CD4-positive, alpha-beta T cell treated with Interleukin-17A for 1 hour (primary cell): ENCODE measurements around the gene BEX1.
"Not testable (repeated sequence)": the region's sequence is repeated elsewhere in the genome, so short reads cannot be mapped to it uniquely, and the experiment has no call there.

Experiments used
- DNase-seq: peaks from one replicate; pipeline ENCODE4 v3.0.0-alpha.2; 2020

The BEX1 gene

DNA sequence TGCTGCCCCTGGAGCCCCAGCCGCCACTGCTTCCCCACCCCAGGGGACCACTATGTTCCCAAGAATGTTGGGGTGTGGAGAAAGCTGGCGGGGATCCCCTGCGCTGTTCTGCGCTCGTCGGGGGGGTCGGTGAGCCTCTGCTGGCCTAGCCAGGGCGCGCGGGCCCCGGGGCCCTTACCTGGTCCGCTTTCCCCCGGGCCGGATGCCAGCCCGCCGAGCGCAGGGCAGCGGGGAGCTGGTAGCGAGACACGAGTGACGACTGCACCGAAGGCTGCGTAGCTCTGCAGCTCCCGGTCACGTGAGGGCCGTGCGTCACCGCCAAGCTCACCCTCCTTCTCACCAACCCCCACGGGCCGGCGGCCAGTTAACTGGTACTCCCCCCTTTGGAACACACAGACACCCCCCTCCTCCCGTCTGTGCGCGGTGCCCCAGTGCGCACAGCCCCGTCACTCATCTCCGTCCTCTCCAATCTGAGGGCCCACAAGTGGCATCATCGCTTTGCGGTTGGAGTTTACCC, at the start of gene BEX1:
Gene BEX1 (minus strand): TSS at position 254 of the 517 bp plus-strand sequence. CDS start 897 bp downstream, outside the sequence.
- DNase-seq, result no peak

DNA sequence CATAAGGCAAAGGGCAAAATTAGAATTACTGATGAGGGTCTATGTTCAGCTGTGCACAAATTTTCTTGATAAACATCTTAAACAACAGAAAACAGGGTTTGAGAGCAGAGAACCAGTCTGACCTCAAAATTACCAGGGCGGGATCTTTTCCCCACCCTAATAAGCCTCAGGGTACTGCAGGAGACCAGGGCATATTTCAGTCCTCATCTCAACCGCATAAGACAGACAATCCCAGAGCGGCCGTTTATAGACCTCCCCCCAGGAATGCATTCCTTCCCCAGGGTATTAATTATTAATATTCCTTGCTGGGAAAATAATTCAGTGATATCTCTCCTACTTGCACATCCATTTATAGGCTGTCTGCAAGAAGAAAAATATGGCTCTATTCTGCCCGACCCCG, 45.5 kb upstream of the BEX1 start:
- DNase-seq, result not testable (repeated sequence)

DNA sequence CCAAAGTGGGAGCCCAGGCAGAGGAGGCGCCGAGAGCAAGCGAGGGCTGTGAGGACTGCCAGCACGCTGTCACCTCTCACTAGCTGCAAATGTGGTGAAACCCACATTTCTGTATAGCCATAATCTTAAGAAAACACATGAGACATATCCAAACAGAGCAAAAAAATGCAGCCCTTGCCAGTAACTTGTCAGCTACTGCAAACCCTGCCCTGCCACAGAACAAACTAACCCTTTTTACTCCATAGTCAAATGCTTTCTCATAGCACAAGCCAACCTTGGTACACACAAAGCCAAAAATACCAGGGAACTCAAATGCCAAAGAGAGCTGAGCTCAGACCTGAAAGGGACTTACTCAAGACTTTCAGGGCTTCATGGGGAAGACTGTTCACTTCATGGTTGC, 43.9 kb upstream of the BEX1 start:
- no peak for DNase-seq

GRCh38 chrX:103107227-103107737, 43.3 kb upstream of the BEX1 start:
- not testable (repeated sequence) for DNase-seq

DNA sequence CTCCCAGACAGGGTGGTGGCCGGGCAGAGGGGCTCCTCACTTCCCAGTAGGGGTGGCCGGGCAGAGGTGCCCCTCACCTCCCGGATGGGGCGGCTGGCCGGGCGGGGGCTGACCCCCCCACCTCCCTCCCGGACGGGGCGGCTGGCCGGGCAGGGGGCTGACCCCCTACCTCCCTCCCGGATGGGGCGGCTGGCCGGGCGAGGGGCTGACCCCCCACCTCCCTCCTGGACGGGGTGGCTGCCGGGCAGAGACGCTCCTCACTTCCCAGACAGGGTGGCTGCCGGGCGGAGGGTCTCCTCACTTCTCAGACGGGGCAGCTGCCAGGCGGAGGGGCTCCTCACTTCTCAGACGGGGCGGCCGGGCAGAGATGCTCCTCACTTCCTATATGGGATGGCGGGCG, 40.4 kb upstream of the BEX1 start:
- DNase-seq, result not testable (repeated sequence)

- DNase-seq, result not testable (repeated sequence)
Measured at GRCh38 chrX:103103866-103104265, 39.9 kb upstream of the BEX1 start.

GRCh38 chrX:103101299-103102042, 37.5 kb upstream of the BEX1 start:
- no peak for DNase-seq

- DNase-seq, result no peak
Measured at GRCh38 chrX:103100484-103100883, 36.5 kb upstream of the BEX1 start.

GRCh38 chrX:103099691-103100090, 35.7 kb upstream of the BEX1 start:
- no peak for DNase-seq

DNA sequence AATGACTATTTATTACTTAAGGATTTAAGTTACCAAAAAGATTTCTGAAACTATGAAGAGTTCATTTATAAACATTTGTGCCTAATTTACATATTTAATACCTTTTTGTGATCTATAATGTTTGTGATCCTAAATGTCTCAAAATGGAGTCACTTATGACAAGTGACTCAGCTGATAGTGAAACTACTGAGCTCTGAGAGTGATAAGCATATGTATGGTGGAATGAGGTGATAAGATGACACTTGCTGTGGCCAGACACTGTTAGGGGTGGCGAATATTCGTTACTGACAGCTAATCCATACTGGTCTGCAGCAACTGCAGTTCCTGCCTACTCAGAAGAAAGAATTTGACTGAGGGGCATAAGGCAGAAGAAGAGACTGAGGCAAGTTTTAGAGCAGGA, 34.5 kb upstream of the BEX1 start:
- DNase-seq, result no peak

DNA sequence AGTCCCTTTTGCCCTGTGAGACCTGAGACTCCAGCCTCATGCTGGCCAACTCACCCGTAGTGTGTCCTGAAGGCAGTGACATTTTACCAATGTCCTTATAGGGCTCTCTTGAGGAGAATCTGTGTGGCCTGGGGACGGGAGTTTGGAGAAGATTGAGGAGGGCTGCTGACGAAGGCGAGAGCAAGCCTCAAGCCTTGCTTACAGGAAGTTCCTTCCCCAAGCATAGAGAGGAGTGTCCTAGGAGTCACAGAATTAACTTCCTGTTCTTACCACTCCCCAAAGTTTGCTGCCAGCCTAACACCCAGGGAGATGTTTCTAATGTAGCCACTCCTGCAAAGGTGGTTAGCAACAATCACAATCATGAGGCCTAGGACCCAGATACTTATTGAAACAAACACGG, 29.0 kb upstream of the BEX1 start, which contains the start of gene NXF3:
Gene NXF3 (minus strand): TSS at position 202 of the 400 bp plus-strand sequence. CDS start 120 bp downstream, at position 82.
- no peak for DNase-seq

DNA sequence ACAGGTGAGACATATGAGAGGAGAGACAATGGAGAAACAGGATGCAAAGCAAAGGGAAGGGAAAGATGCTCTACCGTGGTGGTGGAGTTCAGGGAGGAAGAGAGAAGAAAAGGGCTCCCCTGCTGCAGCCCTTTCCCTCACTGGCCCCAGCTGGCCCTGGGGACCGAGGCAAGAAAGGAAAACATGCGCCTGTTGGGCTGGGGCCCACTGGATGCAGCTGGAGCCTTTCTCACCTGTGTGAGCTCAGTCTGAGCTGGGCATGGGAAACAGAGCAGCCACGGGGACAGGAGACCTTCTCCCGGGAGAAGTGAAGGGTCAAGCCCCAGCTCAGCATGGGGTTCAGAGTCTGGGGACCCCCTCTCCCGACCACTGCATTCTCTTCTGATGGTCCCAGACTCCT, 17.1 kb upstream of the BEX1 start:
- DNase-seq, result no peak

DNA sequence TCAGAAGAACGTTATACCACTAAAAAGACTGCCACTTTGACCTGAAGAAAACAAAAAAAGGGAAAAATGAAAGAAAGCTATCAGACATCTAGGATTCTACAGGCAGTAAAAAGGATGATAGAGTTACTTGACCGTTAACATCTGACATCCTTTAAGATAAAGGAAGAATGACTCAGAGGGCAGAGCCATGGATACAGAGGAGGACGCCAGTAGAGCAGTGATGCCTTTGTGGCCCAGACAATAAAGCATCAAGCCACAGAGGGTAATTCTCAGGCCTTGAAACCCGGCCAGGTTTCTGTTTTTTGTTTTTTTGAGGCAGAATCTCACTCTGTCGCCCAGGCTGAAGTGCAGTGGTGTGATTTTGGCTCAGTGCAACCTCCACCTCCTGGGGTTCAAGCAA, 9.5 kb upstream of the BEX1 start:
- DNase-seq, result no peak

DNA sequence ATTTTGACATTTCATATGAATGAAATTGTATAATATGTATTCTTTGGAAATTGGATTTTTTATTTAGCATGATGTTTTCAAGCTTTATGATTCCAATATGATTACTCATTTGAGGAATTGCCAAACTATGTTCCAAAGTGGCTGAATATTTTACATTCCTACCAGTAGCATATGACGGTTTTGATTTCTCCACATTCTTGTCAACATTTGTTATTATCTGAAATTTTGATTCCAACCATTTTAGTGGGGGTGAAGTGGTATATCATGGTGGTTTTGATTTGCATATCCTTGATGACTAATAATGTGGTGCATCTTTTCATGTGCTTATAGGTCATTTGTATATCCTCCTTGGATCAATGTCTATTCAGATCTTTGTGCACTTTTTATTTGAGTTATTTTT, 2.6 kb upstream of the BEX1 start:
- no peak for DNase-seq

DNA sequence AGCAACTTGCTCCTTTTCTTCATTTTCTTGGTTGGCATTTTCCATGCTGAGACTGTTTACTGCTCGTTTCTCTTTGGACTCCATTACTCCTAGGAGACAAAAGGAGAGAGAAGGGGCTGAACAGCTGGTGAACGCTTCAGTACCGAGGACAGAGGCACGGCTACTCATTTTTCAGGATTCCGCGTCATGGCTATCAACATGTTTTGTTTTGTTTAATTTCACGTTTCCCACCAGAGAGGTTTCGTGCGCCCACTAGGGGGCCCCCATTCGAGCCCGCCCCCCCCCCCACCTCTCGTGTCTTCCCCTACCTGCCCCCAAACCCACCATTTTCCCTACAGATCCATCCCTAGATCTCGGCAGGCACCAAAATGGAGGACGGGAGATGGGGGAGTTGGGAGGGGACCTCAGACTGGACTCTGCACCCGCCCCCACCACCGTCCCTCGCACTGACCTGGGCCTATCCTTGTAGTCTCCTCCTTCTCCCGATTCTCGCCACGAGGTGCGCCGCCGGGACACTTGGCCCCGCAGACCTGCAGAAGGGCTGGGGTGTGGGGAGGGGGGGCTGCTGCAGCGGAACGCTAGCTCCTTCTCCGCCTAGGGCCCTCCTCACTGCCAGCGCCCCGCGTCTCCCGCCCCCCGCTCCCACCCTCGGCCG, 653 bp downstream of the BEX1 start:
- DNase-seq, result no peak

DNA sequence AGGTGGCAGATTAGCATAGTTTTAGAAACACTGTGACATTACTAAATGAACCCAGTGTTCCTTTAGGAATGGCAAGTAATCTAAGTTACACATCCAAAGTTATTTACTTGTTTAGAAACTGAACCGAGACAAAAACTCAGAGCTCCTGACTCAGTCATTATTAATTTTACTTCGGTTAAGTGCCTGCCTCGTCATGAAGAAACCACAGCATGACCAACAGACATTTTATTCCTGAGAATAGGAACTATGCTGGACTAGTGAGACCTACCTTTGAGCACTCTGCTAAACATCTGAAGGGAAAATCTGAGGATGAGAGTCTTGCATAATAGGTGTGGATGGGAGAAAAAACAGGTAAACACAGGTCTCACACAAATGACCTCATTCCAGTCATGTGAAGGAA, 2.5 kb downstream of the BEX1 start:
- DNase-seq, result no peak

- no peak for DNase-seq
Measured at GRCh38 chrX:103056902-103057301, 7.1 kb downstream of the BEX1 start.

DNA sequence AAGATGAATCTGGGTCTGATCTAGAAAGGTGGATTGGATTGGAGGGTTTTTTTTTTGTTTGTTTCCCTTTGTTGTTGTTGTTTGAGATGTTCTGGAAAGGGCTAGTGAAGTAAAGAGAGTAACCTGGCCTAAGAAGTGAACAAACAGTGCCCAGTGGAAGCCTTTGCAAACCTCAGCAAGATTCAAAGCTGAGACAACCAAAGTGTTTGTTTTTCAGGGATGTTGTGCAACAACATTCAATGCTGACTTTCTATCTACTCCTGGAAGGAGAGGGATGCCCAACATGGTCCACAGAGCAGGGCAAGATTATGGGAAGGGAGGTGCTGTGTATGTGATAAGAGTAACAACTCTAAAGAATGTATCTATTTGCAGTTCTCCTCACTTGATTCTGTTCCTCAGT, 11.3 kb downstream of the BEX1 start:
- DNase-seq, result no peak

- no peak for DNase-seq
Measured at GRCh38 chrX:103051260-103051789, 12.6 kb downstream of the BEX1 start.

GRCh38 chrX:103033371-103033770, 30.6 kb downstream of the BEX1 start:
- not testable (repeated sequence) for DNase-seq

DNA sequence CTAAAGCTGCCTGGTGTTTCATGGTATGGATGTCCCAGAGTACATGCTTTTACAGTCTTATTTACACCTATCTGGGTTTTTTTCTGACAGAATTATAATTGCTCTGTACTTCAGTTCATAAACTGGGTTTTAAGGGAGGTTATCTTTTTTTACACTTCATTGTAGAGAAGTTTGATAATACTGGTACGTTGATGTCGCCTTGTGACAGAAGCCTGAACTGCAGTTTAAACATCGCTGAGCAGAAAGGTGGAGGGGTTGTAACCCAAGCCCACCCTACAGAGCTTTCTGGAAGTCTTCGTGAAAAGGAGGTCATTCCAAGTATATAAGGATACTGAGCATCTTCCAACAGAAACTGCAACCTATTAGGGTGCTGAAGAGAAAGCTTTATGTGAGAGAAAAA, 46.4 kb downstream of the BEX1 start:
- no peak for DNase-seq

DNA sequence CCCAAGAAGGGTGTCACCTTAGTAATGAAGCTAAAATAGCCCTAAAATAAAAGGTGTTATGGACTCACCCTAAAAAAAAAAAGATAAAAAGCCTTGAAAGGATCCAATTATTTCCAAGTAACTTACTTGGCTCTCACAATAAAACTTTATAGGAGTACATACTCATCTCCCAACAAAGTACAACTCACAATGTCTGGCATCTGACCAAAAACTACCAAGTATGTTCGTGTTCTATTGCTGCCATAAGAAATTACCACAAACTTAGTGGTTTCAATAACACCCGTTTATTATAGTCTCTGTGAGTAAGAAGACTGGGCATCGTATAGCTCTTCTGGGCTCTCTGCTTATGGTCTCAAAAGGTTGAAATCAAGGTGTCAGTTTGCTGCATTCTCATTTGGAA, 51.0 kb downstream of the BEX1 start:
- no peak for DNase-seq
